ENCODE data around the gene ARHGAP22.
A peak's percentile ranks its signal among the peaks of the same experiment; 100 is the strongest.

ARHGAP22 gene

GRCh38 chr10:48459270-48460150, 145.4 kb downstream of the ARHGAP22 start:
- Mint-ChIP-seq H3K4me1 (no peaks in the 10 kb centered on the region), H3K36me3 (ENCODE audit: low read depth) (no peaks in the 10 kb centered on the region), H3K4me3 (no peak overlapping the region), H3K9me3 (no peaks in the 10 kb centered on the region), H3K27ac (no peak overlapping the region), H3K27me3 (no peaks in the 10 kb centered on the region)
- no peak for DNase-seq
- ATAC-seq: no peak

GRCh38 chr10:48458662-48459048, 146.2 kb downstream of the ARHGAP22 start:
- Mint-ChIP-seq H3K36me3 (ENCODE audit: low read depth) (no peaks in the 10 kb centered on the region), H3K27me3 (no peaks in the 10 kb centered on the region), H3K27ac (no peak overlapping the region), H3K4me1 (no peaks in the 10 kb centered on the region), H3K9me3 (no peaks in the 10 kb centered on the region), H3K4me3 (no peak overlapping the region)
- DNase-seq (no peak), ATAC-seq (no peak)

- H3K4me3 Mint-ChIP-seq: no peak overlapping the region
- no peaks in the 10 kb centered on the region for H3K4me1 Mint-ChIP-seq
- no peaks in the 10 kb centered on the region for H3K36me3 Mint-ChIP-seq (ENCODE audit: low read depth)
- H3K27me3 Mint-ChIP-seq: no peaks in the 10 kb centered on the region
- H3K9me3 Mint-ChIP-seq: no peaks in the 10 kb centered on the region
- DNase-seq (no peak), ATAC-seq (no peak)
- H3K27ac Mint-ChIP-seq: no peak overlapping the region
These were observed 146.8 kb downstream of the ARHGAP22 start for GRCh38 chr10:48457949-48458661.

GRCh38 chr10:48456808-48457761, 147.8 kb downstream of the ARHGAP22 start:
- H3K36me3 Mint-ChIP-seq (ENCODE audit: low read depth): no peaks in the 10 kb centered on the region
- ATAC-seq (no peak), DNase-seq (peak; percentile 11)
- H3K27me3 Mint-ChIP-seq: no peaks in the 10 kb centered on the region
- H3K4me3 Mint-ChIP-seq: no peak overlapping the region
- no peaks in the 10 kb centered on the region for H3K4me1 Mint-ChIP-seq
- no peaks in the 10 kb centered on the region for H3K9me3 Mint-ChIP-seq
- H3K27ac Mint-ChIP-seq: no peak overlapping the region

- DNase-seq (no peak), ATAC-seq (no peak)
- Mint-ChIP-seq H3K27me3 (no peaks in the 10 kb centered on the region), H3K4me1 (no peaks in the 10 kb centered on the region), H3K4me3 (no peak overlapping the region), H3K36me3 (ENCODE audit: low read depth) (no peaks in the 10 kb centered on the region), H3K9me3 (no peaks in the 10 kb centered on the region), H3K27ac (no peak overlapping the region)
These were observed 148.5 kb downstream of the ARHGAP22 start for GRCh38 chr10:48456361-48456804.

GRCh38 chr10:48455392-48456151, 149.3 kb downstream of the ARHGAP22 start:
- no peaks in the 10 kb centered on the region for H3K27me3 Mint-ChIP-seq
- H3K4me1 Mint-ChIP-seq: no peaks in the 10 kb centered on the region
- ATAC-seq: no peak
- no peak overlapping the region for H3K27ac Mint-ChIP-seq
- no peak for DNase-seq
- H3K4me3 Mint-ChIP-seq: no peak overlapping the region
- H3K36me3 Mint-ChIP-seq (ENCODE audit: low read depth): no peaks in the 10 kb centered on the region
- no peaks in the 10 kb centered on the region for H3K9me3 Mint-ChIP-seq

- DNase-seq (no peak), ATAC-seq (no peak)
- Mint-ChIP-seq H3K9me3 (no peaks in the 10 kb centered on the region), H3K4me3 (no peak overlapping the region), H3K27ac (no peak overlapping the region), H3K4me1 (no peaks in the 10 kb centered on the region), H3K36me3 (ENCODE audit: low read depth) (no peaks in the 10 kb centered on the region), H3K27me3 (no peaks in the 10 kb centered on the region)
These were observed 149.8 kb downstream of the ARHGAP22 start for GRCh38 chr10:48455055-48455391.

- Mint-ChIP-seq H3K27ac (no peak overlapping the region), H3K27me3 (no peaks in the 10 kb centered on the region), H3K4me3 (no peak overlapping the region), H3K36me3 (ENCODE audit: low read depth) (no peaks in the 10 kb centered on the region), H3K4me1 (no peaks in the 10 kb centered on the region), H3K9me3 (no peaks in the 10 kb centered on the region)
- DNase-seq: no peak
- ATAC-seq: no peak
These were observed 150.4 kb downstream of the ARHGAP22 start for GRCh38 chr10:48454302-48455054.

- Mint-ChIP-seq H3K9me3 (no peaks in the 10 kb centered on the region), H3K27me3 (no peaks in the 10 kb centered on the region), H3K36me3 (ENCODE audit: low read depth) (no peaks in the 10 kb centered on the region), H3K4me1 (no peaks in the 10 kb centered on the region), H3K27ac (no peak overlapping the region), H3K4me3 (no peak overlapping the region)
- ATAC-seq (no peak), DNase-seq (no peak)
These were observed 151.2 kb downstream of the ARHGAP22 start for GRCh38 chr10:48453451-48454301.

GRCh38 chr10:48452879-48453412, 151.9 kb downstream of the ARHGAP22 start:
- no peak overlapping the region for H3K27ac Mint-ChIP-seq
- H3K4me1 Mint-ChIP-seq: no peaks in the 10 kb centered on the region
- H3K27me3 Mint-ChIP-seq: no peaks in the 10 kb centered on the region
- H3K36me3 Mint-ChIP-seq (ENCODE audit: low read depth): no peaks in the 10 kb centered on the region
- ATAC-seq (no peak), DNase-seq (no peak)
- no peak overlapping the region for H3K4me3 Mint-ChIP-seq
- no peaks in the 10 kb centered on the region for H3K9me3 Mint-ChIP-seq

- DNase-seq: no peak
- Mint-ChIP-seq H3K36me3 (ENCODE audit: low read depth) (no peaks in the 10 kb centered on the region), H3K27ac (no peak overlapping the region), H3K27me3 (no peaks in the 10 kb centered on the region), H3K4me1 (no peaks in the 10 kb centered on the region), H3K9me3 (no peaks in the 10 kb centered on the region), H3K4me3 (no peak overlapping the region)
- no peak for ATAC-seq
These were observed 152.6 kb downstream of the ARHGAP22 start for GRCh38 chr10:48451969-48452878.

Measured in activated naive CD8-positive, alpha-beta T cell treated with anti-CD3 and anti-CD28 coated beads, Interleukin-2, amount 50 U/mL, for 24 hours (primary cell).